Stimulated activated CD4-positive, alpha-beta T cell treated with anti-CD3 and anti-CD28 coated beads, Interleukin-4, amount 100 ng/mL, for 1 hour (primary cell): ENCODE results near the gene RUNDC1.
A peak's percentile ranks its signal among the peaks of the same experiment; 100 is the strongest.
"Not testable (repeated sequence)": the region's sequence is repeated elsewhere in the genome, so short reads cannot be mapped to it uniquely, and the experiment has no call there.

Source experiments
- DNase-seq: peaks from one replicate; pipeline ENCODE4 v3.0.0-alpha.2; 2020

Gene RUNDC1

DNA sequence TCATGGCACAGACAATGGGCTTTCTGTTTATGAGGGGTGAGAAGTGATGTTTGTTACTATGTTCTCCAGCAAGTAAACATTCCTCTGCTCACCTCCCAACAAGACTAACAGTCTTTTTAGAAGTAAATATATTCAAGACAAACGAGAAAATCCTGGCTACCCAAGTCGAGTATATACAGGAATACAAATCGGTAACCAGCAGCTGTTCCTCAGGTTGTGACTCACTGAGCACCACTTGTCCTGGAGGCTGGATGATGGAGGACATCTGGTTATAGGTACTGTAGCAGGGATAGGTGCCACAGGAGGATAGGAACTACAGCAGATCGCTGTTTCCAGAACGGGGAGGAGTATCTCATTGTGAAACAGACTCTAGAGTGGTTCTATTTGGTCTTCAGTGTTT lies 12.5 kb downstream of the RUNDC1 start:
- no peak for DNase-seq

DNA sequence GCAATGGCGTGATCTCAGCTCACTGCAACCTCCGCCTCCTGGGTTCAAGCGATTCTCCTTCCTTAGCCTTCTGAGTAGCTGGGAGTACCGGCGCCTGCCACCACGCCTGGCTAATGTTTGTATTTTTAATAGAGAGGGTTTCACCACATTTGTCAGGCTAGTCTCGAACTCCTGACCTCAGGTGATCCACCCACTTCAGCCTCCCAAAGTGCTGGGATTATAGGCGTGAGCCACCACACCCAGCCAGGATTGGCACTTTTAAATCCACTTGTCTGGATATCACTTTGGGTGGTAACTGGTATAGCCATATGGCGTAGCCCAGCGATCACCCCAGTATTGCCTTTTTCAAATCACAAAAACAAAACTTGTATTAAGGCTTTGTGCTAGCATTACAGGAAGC lies 13.5 kb downstream of the RUNDC1 start:
- DNase-seq: not testable (repeated sequence)

DNA sequence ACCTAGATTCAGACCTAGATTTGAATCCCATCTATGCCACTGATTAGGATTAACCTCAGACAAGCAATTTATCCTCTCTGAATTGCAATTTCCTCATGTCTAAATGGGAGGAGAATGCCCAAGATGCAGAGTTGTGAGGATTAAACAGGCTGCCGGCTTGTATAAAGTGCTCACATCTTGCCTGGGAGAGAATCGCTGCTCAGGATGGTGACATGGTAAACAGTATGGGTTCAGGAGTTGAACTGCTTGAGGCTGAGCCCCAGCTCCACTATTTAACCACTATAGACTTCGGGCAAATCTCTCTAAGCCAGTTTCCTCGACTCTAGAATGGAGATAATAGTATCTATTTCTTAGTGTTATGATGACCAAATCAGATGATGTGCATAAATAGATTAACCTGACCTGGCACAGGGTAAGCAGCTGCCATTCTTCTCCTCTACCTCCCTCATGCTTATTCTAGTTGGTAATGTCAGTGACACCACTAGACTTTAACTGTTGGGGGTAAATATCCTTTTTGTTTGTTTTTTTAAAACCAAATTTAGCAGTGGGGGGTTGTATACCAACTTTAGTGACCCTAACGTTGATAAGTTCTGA lies 17.1 kb downstream of the RUNDC1 start:
- DNase-seq: no peak

DNA sequence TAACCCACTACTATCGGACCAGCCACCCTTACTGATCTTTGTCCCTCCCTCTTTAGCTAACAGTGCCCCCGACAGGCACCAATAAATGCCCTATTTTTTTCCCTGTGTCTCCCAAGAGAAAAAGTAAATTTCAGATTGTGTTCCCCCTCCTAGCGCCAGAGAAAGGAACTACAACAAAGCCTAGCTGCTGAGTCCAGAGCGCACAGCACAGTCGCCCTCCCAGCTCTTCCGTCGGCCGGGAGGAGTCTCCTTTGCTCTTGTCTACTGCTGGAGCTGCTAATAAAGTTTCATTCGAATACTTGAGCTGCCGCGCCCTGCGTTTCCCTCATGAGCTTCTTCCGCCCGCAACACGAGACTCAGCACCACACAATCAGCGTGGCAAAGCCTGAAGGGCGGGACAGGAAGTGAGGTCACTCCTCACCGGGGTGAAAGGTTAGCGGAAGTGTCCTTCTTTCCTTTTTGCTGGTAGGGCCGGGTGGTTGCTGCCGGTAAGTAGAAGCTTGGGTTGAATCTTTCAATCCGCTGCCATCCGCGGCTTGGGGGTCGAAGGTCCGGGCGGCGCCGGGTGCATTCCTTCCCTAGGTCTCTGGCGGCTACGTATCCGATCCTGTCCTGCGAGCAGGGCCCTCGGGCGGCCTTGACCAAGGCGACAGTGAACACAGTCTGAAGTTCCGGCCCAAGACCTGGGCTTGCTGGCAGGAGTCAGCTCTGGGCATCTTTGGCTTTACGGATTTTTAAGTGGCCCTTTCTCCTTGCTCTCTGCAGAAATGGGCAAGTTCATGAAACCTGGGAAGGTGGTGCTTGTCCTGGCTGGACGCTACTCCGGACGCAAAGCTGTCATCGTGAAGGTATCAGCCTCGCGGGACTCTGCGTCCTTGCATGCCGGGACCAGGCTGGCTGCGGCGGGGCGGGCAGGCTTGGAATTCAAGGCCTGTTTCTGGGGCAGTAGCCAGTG lies 17.9 kb downstream of the RUNDC1 start, which contains the start of gene RPL27:
TSS of gene RPL27 (plus strand) at position 436 of the 955 bp plus-strand sequence. CDS start at position 768, 332 bp downstream.
- DNase-seq: peak; percentile 95

DNA sequence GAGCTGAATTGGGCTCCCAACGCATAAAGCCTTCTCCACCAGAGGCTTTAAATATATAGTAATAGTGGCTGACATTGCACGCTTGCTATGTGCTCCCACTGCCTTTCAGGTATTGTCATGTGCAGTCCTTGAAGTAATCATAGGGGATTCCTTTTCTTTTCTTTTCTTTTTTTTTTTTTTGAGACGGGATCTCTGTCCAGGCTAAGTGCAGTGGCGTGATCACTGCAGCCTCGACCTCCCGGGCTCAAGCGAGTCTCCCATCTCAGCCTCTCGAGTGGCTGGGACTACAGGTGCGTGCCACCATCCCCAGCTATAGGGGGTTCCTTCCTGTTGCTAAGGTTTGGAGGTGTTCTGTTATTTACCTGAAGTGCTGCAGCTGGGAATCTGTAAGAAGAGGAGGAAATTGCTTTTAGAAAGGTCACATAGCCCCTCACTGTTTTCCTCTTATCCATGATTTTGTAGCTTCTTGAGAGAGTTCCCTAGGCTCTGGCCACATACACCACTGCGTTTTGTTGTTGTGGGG lies 18.7 kb downstream of the RUNDC1 start:
- no peak for DNase-seq

DNA sequence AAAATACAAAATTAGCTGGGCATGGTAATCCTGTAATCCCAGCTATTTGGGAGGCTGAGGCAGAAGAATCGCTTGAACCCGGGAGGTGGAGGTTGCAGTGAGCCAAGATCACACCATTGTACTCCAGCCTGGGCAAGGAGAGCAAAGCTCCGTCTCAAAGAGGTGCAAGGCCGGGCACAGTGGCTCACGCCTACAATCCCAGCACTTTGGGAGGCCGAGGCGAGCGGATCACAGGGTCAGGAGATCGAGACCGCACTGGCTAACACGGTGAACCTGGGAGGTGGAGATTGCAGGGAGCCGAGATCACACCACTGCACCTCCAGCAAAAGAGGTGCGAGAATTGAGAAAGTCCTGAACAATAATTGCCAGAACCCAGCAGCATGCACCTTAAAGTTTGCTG lies 20.5 kb downstream of the RUNDC1 start:
- not testable (repeated sequence) for DNase-seq

DNA sequence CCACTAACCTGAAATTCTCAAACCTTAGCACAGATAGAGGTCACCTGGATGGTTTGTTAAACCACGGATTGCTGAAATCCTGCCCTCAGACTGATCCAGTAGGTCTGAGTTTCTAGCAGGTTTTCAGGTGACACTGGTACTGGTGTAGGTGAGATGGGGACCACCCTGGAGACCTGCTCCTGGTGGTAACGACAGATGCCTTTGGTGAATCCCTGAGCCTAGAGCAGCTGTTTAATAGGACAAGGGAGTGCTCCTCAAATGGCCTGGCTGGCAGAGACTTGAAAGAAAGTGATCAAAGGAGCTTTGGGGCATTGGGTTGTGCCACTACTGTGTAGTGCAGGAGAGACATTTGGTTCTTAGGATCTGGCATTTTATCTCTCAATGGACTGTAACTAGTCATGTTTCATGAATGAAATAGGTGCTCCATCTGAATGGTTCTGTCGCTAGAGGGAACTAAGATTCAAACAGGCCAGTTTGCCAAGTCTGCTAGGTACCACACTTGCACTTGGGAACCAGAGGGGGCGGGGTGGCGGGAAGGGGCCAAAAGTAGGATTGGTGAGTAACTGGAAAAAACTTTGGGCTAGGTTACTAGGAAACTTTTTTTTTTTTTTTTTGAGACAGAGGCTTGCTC lies 23.3 kb downstream of the RUNDC1 start:
- DNase-seq: no peak

DNA sequence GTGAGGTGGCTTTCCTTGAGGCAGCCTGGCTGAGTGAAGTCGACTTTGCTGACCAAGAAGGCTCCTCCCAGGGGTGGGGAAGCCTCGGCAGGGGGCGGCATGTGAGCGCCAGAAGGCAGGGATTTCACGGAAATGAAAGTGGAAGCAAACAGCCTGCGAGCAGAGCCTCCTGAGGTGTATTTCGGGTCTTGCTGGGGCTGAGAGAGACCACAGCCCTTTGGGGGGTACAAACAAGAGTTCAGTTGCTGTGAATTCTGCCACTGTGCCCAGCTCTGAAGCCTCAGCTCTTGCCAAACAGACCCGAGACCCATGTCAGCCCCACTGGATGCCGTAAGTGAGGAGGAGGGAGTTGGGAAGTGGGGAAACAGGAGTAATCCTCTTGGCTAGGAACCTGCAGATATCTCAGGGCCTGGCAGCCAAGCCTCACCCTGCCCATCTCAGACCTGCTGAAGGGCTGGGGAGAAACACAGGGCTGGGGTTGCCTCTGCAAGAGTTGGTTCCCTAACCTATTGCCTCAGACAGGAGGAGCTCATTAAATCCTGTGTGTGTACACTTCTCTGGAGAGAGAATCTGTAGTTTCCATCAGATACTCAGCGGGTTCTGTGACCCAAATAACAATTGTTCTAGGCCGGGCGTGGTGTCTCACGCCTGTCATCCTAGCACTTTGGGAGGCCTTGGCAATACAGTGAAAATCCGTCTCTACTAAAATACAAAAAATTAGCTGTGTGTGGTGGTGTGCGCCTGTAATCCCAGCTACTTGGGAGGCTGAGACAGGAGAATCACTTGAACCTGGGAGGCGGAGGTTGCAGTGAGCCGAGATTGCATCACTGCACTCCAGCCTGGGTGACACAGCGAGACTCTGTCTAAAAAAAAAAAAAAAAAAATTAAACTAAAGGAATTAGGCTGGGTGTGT lies 26.5 kb downstream of the RUNDC1 start, which contains the start of gene IFI35:
TSS of gene IFI35 (plus strand) at position 146 of the 913 bp plus-strand sequence. CDS start at position 310, 164 bp downstream.
- DNase-seq: peak; percentile 84

DNA sequence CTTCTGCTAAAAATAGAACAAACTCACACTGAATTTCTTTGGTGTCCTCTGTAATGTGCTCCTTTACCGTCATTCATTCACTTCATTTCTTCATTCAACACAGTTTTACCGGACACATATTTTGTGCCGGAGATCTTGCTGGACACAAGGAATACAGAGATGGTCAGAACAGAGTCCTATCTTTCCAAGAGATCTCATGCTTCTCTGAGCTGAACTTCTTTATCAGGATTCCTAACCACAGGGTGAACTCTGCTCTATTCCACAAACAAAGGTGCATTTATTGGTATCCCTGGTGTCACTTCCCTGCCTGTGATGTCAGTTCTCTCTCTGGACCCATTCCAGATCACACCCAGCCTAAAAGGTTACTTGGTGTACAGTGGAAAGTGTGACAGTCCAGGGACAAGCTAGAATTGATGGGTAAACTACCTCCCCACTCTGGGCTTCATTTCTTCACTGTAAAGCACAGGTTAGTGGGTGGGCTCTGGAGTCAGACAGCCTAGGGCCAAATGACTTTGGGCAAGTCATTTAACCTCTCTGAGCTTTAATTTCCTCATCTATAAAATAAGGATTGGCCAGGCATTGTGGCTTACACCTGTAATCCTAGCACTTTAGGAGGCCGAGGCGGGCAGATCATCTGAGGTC lies 30.4 kb downstream of the RUNDC1 start:
- no peak for DNase-seq

DNA sequence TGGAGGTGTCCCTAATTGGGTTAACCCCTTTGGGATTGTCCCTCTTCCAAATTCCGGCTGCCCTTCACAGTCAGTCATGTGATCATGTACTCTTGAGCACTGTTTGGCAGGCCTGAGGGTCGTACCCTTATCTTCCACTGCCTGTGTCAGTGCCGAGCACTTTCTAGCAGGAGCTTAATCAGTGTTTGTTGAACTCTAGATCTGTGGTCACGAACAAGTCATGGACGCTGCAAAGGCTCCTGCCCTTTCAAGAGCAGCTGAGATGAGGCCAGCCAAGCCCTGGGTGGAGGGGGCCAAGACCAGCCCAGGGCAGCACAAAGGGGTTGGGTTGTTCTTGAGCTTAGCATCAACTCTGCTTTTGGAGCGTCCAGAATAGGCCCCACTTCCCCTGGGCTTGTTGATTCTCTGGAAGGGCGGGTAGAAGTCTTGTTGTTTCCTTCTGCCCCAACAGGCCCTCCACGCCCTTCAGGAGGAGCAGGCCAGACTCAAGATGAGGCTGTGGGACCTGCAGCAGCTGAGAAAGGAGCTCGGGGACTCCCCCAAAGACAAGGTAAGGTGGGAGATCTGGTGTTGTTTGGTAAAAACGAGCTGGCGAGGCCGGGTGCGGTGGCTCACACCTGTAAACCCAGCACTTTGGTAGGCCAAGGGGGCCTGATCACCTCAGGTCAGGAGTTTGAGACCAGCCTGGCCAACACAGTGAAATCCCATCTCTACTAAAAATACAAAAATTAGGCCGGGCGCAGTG lies 31.5 kb downstream of the RUNDC1 start:
- DNase-seq: no peak

DNA sequence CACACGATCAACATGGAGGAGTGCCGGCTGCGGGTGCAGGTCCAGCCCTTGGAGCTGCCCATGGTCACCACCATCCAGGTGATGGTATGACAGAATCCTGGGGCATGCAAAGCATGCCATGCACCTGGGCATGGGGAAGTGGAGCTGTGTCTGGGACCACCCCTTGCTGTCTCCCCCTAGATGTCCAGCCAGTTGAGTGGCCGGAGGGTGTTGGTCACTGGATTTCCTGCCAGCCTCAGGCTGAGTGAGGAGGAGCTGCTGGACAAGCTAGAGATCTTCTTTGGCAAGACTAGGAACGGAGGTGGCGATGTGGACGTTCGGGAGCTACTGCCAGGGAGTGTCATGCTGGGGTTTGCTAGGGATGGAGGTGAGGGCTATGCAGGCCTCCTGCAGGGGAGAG lies 32.9 kb downstream of the RUNDC1 start:
- no peak for DNase-seq

DNA sequence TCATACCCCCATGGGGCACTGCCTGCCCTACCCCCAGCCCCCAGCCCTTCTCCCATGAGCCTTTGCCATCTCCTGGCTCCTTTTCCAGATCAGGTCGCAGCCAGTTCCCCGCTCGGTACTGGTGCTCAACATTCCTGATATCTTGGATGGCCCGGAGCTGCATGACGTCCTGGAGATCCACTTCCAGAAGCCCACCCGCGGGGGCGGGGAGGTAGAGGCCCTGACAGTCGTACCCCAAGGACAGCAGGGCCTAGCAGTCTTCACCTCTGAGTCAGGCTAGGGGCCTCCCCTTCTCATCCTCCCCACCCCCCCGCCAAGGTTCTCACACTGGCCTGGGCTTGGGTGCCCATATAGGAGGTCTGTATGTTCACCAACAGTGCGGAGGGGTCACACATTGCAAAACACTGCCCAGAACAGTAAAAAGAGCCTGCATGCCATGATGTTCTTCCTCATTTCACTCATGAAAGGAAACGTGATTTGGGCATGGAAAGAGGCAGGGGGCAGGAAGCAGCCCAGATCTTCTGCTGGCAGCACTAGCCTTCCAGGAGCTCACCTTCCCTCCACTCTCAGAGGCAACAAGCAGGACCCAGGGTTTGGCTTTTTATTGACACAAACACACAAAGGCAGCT lies 33.8 kb downstream of the RUNDC1 start:
- no peak for DNase-seq

DNA sequence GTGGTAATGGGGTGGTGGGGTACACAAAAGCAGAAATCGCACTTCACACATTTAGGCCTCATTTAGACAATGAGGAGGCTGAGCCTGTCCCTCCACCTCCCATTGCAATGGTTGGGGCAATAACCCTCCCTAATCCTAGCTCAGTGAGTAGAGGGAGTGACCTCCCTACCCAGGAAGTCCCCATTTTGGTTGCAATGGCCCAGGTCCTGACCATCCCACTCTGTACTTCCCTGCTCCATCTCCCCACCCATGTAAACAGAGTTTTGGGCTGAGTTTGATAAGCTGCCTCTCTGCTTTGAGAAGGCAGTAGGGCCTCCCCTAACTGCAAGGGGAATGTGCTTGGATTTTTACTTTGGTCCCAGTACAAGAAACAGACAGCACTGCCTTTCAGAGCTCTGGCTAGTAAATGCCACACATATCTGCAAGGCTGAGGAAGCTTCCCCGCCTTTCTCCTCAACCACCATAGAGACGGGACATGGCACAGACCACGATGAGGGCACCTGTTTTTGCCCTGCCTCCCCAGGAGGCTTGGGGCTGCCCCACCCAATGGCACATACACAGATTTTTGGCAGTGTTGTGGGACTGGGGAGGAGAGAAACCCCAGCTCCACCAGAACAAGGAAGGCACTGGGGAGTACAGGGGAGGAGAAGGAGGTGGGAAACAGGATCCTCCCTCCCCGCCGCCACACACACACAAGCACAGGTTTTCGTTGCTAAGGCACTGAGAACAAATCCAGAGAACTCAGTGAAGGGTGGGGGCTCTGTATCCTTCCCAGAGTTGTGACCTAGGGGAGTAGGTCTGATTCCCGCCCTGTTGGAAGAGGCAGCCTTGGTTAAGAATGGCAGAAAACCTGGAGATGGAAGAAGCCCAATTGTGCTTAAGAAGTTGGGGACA lies 34.5 kb downstream of the RUNDC1 start:
- no peak for DNase-seq

DNA sequence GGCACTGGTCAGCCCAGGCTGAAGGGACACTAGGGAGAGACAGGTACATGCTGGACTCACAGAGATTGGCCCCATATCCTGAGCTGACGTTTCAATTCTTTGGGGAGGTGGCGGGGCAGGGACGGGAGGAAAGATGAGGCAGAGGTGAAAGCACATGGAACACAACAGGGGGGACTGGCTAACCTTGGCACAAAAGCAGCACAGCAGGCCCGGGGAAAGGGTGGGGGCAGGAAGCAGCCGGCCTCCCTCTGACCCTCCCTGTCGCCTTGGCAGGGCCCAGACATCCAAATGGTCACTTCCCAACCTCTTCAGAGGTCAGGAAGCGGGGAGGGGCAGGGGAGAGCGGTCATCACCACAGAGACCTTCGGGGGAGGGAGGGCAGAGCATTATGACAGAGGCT lies 35.2 kb downstream of the RUNDC1 start:
- DNase-seq: no peak

DNA sequence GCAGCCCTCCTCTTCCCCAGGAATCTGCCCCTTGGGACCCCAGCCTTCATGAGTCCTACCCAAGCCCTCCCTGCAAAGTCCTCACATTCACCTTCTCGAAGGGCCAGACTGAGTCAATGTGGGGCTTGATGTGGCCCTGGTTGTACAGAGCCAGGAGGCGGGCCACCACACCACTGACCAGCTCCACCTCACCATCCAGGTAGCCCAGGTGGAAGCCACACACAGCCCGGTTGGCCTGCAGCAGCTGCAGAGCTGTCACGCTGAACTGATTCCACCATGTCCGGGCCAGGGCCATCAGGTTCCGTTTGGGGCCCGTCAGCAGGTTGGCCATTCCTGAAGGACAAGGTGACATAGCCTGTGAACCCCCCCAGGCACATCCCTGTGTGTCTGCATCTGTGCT lies 35.9 kb downstream of the RUNDC1 start:
- no peak for DNase-seq

DNA sequence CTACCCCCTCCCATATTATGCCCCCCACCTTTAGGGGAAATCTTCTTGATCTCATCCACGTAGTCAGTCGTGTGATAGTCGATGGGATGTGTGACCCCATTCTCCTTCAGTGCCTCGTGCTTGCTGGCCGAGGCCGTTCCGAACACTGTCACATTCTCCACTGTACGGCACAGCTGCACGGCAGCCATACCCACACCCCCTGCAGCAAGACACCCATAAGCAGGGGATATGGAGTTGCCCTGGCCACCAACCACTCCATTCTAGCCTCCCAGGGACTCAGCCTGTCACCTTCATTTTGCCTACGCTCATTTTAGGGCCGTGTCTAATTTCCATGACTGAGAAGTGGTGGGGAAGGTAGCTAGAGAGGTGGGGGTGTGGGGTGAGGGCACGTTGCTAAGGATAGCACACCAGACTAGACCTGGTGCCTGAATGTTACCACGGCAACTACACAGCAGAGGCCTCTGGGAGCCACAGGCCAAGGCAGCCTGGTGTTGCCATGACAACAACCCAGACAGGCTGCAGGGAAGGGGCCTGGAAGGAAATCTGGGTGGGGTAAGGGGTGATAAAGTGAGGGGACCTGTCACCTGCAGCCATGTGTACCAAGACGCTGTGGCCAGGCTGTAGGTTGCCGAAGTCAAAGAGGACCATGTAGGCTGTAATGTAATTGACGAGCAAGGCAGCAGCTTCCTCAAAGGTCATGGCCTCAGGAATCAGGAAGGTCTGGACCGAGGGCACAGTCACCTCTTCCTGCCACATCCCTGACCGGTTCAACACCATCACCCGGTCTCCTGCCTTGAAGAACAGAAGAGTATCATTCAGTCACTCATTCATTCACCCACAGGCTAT lies 37.9 kb downstream of the RUNDC1 start:
- DNase-seq: no peak

DNA sequence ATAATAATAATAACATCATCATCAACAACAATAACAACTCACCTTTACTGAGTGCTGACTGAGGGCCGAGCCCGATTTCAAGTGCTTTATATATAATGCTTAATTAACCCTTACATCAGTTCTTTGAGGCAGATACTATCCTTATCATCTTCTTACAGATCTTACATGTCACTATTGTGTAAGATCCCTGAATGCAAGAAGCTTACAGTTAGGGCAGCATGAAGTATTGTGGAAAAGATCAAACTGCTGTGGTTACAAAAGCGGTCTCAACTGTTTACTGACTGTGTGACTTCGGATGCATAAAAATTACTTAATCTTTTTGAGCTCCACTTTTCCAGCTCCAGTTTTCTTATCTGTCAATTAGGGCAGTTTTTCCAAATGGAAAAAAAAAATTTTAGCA lies 38.6 kb downstream of the RUNDC1 start:
- no peak for DNase-seq

DNA sequence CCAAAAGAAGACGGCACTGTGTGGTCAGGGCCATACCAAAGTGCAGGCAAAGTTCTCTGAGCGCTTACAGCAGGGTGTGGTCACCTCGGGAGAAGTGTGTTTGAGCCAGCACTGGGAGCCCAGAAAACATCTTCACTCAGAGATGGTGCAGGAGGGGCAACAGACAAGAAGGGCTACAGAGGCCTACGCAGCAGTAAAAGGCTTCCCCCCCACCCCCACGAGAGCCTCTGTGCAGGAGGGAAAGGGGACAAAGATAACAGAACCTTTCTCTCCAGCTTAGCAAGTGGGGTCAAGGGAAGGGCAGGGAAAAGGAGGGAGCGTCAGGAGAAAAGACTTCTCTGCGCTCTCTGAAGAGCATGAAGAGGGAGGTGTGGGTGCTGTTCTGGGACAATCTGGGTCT lies 39.1 kb downstream of the RUNDC1 start:
- DNase-seq: no peak
